NCI-H1694 (cell line): ENCODE data around the gene OGN.

ENCODE experiments used
- DNase-seq: peaks from one replicate; lab custom pipeline; 2025; lab: John Stamatoyannopoulos, UW

OGN gene

DNA sequence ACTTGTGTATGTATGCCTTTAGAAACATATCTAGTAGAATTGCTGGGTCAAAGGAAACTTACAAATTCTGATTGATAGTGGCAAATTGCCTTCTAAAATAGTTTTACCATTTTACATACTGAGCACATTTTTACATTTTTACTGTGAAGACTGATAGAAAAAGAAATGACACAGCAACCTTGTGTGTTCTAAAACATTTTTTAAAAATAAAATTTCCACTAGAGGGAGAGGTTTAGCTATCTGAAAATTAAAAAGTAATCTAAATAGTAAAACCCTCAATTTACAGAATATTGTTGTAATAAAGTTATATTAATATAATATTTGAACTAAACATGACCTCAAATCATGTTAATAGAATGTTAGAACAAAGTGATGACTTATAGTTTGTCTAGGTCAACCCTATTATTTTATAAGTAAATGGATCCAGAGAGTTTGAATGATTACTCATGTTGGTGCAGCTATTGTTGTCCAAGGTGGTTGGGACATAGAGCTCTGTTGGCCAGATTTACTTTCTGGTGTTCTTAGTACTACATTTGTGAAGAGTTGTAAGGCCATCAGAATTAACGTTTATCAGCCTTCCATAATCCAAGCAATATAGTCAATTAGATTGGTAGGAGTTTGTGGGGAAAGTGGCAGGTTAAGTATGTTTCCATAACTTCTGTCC lies 61.4 kb downstream of the OGN start:
- no peak for DNase-seq

DNA sequence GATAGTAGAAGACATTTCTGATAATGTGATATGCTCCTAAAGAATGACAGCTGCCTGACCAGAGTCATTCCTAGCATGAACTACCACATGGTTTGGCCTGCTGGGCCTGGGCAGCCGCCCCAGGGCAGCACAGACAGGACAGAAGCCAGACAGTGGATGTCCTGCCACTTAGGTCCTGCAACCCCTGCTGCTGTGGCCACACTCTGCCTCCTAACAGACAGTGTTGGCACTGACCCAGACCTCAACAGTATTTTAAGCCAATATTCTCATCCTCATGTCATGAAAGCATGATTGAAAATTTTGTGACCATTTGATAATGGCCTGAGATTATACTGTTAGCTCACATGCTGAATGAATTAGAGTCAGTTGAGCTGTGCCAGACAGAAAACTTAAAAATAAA lies 62.8 kb downstream of the OGN start:
- DNase-seq: no peak

DNA sequence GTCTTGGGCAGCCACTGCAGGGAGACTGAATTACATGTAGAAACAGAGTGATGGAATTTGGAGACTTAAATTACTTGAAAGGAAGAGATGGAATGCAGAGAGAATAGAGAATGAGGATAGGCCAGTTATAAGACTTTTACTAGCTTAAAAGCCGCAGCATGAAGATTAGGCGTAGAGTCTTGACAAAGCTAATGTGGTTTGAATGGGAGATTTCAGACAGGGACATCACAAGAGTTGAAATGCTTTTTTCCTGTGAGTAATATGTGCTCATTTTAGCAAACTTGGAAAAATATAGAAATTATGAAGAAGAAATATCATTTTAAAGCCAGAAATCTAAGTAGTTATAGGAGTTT lies 71.1 kb downstream of the OGN start:
- DNase-seq: no peak
